Left ventricle myocardium inferior (tissue), 1 donor: ENCODE measurements around the gene RRP1. TPM values are rescaled to one million over a fixed set of nuclear protein-coding genes. Genes with fewer than 3 reads are reported as not detected.

Experiments
- DNase-seq: peaks from one replicate; pipeline ENCODE4 v3.0.0-alpha.2; 2020
- H3K27ac ChIP-seq: fragments of 200-600 bp; replicated peaks from 2 replicates; pipeline ENCODE4 v1.8.0; 2021
- H3K27me3 ChIP-seq: fragments of 200-600 bp; 2 replicates; pipeline ENCODE4 v1.8.0; 2021; ENCODE audit warnings: low read depth
- H3K36me3 ChIP-seq: fragments of 200-600 bp; 2 replicates; pipeline ENCODE4 v1.8.0; 2021
- H3K4me1 ChIP-seq: fragments of 200-600 bp; 2 replicates; pipeline ENCODE4 v1.8.0; 2021
- H3K4me3 ChIP-seq: fragments of 200-600 bp; 2 replicates; pipeline ENCODE4 v1.8.0; 2021; ENCODE audit warnings: mild to moderate bottlenecking, moderate library complexity
- H3K9me3 ChIP-seq: fragments of 200-600 bp; replicated peaks from 2 replicates; pipeline ENCODE4 v1.8.0; 2021
- intact Hi-C: fragments of 100-400 bp; cut with micrococcal nuclease; formaldehyde crosslinking; loops from one replicate; pipeline ENCODE4 v1.11.0; 2022
- total RNA-seq: library from RNA; stranded (reverse); fragmentation: NEBNext Ultra II Directional; extraction: Animal tissue kit (Norgen Biotek cat#: 25700); gene quantifications from one replicate; pipeline ENCODE4 v1.2.1, GENCODE V29; 2021
- TF ChIP-seq, protein P1 (sequence below): fragments of 200-600 bp; IDR thresholded peaks from 2 replicates; pipeline ENCODE4 v1.8.0; 2021; ENCODE audit warnings: antibody characterized with exemption, mild to moderate bottlenecking, borderline replicate concordance
- donor health status: DM: no; HTN: yes; CAD: no; lungs with severe emphysema.

Gene RRP1
- total RNA-seq, 1 donor from 2014 or later, result 8.5 TPM

DNA sequence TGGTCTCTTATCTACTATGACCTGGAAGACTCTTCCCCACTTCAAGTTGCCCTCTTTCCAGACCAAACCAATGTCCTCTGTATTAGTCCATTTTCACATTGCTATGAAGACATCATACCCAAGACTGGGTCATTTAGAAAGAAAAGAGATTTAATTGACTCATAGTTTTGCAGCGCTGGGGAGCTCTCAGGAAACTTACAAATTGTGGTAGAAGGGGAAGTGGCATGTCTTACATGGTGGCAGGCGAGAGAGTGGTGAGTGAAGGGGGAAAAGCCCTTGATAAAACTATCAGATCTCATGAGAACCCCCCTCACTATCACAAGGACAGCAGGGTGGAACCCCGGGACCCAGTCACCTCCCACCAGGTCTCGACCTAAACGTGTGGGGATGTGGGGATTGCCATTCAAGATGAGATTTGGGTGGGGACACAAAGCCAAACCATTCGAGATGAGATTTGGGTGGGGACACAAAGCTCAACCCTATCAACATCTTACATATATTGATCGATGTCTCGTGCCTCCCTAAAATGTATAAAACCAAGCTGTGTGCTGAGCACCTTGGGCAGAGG lies 61.4 kb downstream of the RRP1 start:
- H3K9me3 ChIP-seq, result no peaks in the 10 kb centered on the region
- no peak for DNase-seq
- H3K4me1 ChIP-seq, result no peaks in the 10 kb centered on the region
- no peak overlapping the region for H3K27ac ChIP-seq
- H3K36me3 ChIP-seq, result no peaks in the 10 kb centered on the region
- intact Hi-C loops, result no loop called here
- H3K27me3 ChIP-seq, result no peaks in the 10 kb centered on the region
- no peak overlapping the region for H3K4me3 ChIP-seq
- TF ChIP-seq, protein P1, sequence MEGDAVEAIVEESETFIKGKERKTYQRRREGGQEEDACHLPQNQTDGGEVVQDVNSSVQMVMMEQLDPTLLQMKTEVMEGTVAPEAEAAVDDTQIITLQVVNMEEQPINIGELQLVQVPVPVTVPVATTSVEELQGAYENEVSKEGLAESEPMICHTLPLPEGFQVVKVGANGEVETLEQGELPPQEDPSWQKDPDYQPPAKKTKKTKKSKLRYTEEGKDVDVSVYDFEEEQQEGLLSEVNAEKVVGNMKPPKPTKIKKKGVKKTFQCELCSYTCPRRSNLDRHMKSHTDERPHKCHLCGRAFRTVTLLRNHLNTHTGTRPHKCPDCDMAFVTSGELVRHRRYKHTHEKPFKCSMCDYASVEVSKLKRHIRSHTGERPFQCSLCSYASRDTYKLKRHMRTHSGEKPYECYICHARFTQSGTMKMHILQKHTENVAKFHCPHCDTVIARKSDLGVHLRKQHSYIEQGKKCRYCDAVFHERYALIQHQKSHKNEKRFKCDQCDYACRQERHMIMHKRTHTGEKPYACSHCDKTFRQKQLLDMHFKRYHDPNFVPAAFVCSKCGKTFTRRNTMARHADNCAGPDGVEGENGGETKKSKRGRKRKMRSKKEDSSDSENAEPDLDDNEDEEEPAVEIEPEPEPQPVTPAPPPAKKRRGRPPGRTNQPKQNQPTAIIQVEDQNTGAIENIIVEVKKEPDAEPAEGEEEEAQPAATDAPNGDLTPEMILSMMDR, result no peak

DNA sequence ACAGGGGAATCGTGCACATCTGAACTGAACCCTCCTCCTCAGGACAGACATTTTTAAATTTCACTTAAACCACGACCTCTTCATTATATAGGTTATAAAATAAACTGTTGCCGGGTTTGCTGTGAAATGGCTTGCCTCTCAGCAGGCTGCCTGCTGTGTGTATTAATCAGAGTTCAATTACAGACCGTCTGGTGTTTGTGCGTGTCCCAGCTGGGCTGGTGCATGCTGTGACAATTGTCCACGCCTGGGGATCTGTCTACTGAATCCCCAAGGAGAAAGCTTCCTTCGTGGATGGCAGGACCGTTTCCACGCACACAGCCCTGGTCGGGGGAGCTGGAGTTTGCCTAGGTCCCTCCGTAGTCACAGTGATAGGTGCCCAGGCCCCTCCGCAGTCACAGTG lies 62.2 kb downstream of the RRP1 start:
- Histone ChIP-seq H3K36me3 (no peaks in the 10 kb centered on the region), H3K27ac (no peak overlapping the region), H3K9me3 (no peaks in the 10 kb centered on the region), H3K4me3 (no peak overlapping the region), H3K4me1 (no peaks in the 10 kb centered on the region), H3K27me3 (no peaks in the 10 kb centered on the region)
- intact Hi-C loops, result no loop called here
- TF ChIP-seq, protein P1, result no peak
- no peak for DNase-seq

- intact Hi-C loops, result no loop called here
- TF ChIP-seq, protein P1, result no peak
- no peaks in the 10 kb centered on the region for H3K9me3 ChIP-seq
Measured at GRCh38 chr21:43853851-43854772, 64.7 kb downstream of the RRP1 start.

More at GRCh38 chr21:43853851-43854772, 64.7 kb downstream of the RRP1 start:
- Histone ChIP-seq H3K36me3 (no peaks in the 10 kb centered on the region), H3K27ac (no peak overlapping the region), H3K27me3 (no peaks in the 10 kb centered on the region), H3K4me3 (no peak overlapping the region), H3K4me1 (no peaks in the 10 kb centered on the region)
- DNase-seq, result no peak

Other genes starting within 250 kb of the RRP1 start
- gene HSF2BP, start 130.1 kb upstream of the RRP1 start, total RNA-seq, result 0.16 TPM
- 8.9 TPM for gene RRP1B, start 130.0 kb upstream of the RRP1 start, total RNA-seq
- gene PDXK, start 70.4 kb upstream of the RRP1 start, total RNA-seq, result 88.4 TPM
- gene CSTB, start 13.3 kb upstream of the RRP1 start, total RNA-seq, result 40.6 TPM
- gene AGPAT3, start 75.6 kb downstream of the RRP1 start, total RNA-seq, result 79.6 TPM
- gene TRAPPC10, start 222.7 kb downstream of the RRP1 start, total RNA-seq, result 21.4 TPM